ENCODE results near the gene EML1.

- no peak for TF ChIP-seq CTCF (IDR thresholded peaks at IDR 0.05)
- no peak for TF ChIP-seq POLR2A (IDR thresholded peaks at IDR 0.05)
These were observed 145.2 kb downstream of the EML1 start for GRCh38 chr14:99938376-99938775.

Data from right lobe of liver (tissue), 4 donors.